Neural cell (in vitro differentiated cells): ENCODE data around the gene STK32B. TPM values are rescaled to one million over a fixed set of nuclear protein-coding genes. Genes with fewer than 3 reads are reported as not detected.

Source experiments
- H2AFZ ChIP-seq: fragments of 200-600, 300-800 bp; sonication (generic), shearing (Covaris generic); 2 replicates; pipeline ENCODE4 v1.6.0; 2014; ENCODE audit warnings: low read depth, mild to moderate bottlenecking, antibody characterized with exemption, low read length, moderate library complexity
- H3F3A ChIP-seq: fragments of 200-600 bp; shearing (Covaris generic); 2 replicates; pipeline ENCODE4 v1.6.1; 2016; ENCODE audit warnings: mild to moderate bottlenecking, moderate library complexity, mixed read lengths, antibody characterized with exemption, low read length; ENCODE audit not compliant: insufficient read depth, poor library complexity, severe bottlenecking
- H3K27ac ChIP-seq: fragments of 200-600, 300-800 bp; sonication (generic), shearing (Covaris generic); 2 replicates; pipeline ENCODE4 v1.5.1; 2014; ENCODE audit warnings: mild to moderate bottlenecking, low read length, moderate library complexity
- H3K27me3 ChIP-seq: fragments of 300-800, 200-600 bp; sonication (generic), shearing (Covaris generic); 2 replicates; pipeline ENCODE4 v1.6.0; 2014; ENCODE audit warnings: mild to moderate bottlenecking, low read depth, low read length, moderate library complexity; ENCODE audit not compliant: insufficient read depth
- H3K36me3 ChIP-seq: fragments of 300-800, 200-600 bp; sonication (generic), shearing (Covaris generic); 2 replicates; pipeline ENCODE4 v1.5.1; 2014; ENCODE audit warnings: mild to moderate bottlenecking, antibody characterized with exemption, low read length, moderate library complexity; ENCODE audit not compliant: insufficient read depth
- H3K4me2 ChIP-seq: fragments of 300-800, 200-600 bp; sonication (generic), shearing (Covaris generic); 2 replicates; pipeline ENCODE4 v1.6.0; 2014; ENCODE audit warnings: mild to moderate bottlenecking, low read length
- H3K4me3 ChIP-seq: fragments of 300-800, 200-600 bp; sonication (generic), shearing (Covaris generic); 2 replicates; pipeline ENCODE4 v1.5.1; 2014; ENCODE audit warnings: mild to moderate bottlenecking, low read length, moderate library complexity
- H3K79me2 ChIP-seq: fragments of 200-600 bp; shearing (Covaris generic); replicated peaks from 2 replicates; pipeline ENCODE4 v1.6.0; 2014; ENCODE audit warnings: mild to moderate bottlenecking, low read length, moderate library complexity; ENCODE audit not compliant: insufficient read depth
- H3K9ac ChIP-seq: fragments of 300-800, 200-600 bp; sonication (generic), shearing (Covaris generic); 2 replicates; pipeline ENCODE4 v1.6.1; 2016; ENCODE audit warnings: mild to moderate bottlenecking, low read length, mixed read lengths
- H3K9me2 ChIP-seq: fragments of 200-600 bp; shearing (Covaris generic); 2 replicates; pipeline ENCODE4 v1.6.1; 2016; ENCODE audit warnings: mild to moderate bottlenecking, low read length, mixed read lengths; ENCODE audit not compliant: insufficient read depth
- H3K9me3 ChIP-seq: fragments of 200-600, 300-800 bp; sonication (generic), shearing (Covaris generic); 2 replicates; pipeline ENCODE4 v1.6.1; 2016; ENCODE audit warnings: mild to moderate bottlenecking, mixed run types, low read length, moderate library complexity, mixed read lengths
- H4K20me1 ChIP-seq: fragments of 200-600 bp; shearing (Covaris generic); 2 replicates; pipeline ENCODE4 v1.6.1; 2016; ENCODE audit warnings: mild to moderate bottlenecking, mixed run types; ENCODE audit not compliant: insufficient read depth
- EP300 ChIP-seq: fragments of 450-650 bp; conservative IDR thresholded peaks from 2 replicates; pipeline ENCODE4 v1.6.1; 2014; ENCODE audit warnings: antibody characterized with exemption, mild to moderate bottlenecking, moderate library complexity; ENCODE audit not compliant: poor library complexity, severe bottlenecking
- EZH2 ChIP-seq: fragments of 200-600, 300-800 bp; shearing (Covaris generic), sonication (generic); IDR thresholded peaks from 2 replicates; pipeline ENCODE4 v1.6.1; 2014; ENCODE audit warnings: antibody characterized with exemption, low read length, borderline replicate concordance, mild to moderate bottlenecking; ENCODE audit not compliant: insufficient read depth, poor library complexity, severe bottlenecking
- MXI1 ChIP-seq: fragments of 450-650 bp; conservative IDR thresholded peaks from 2 replicates; pipeline ENCODE4 v1.6.1; 2014; ENCODE audit warnings: antibody characterized with exemption, mild to moderate bottlenecking; ENCODE audit not compliant: poor library complexity, severe bottlenecking
- POLR2AphosphoS5 ChIP-seq: IDR thresholded peaks from 2 replicates; pipeline ENCODE4 v1.6.1; 2012
- RAD21 ChIP-seq: fragments of 450-650 bp; conservative IDR thresholded peaks from 2 replicates; pipeline ENCODE4 v1.6.1; 2014; ENCODE audit warnings: antibody characterized with exemption, mild to moderate bottlenecking, moderate library complexity
- SMC3 ChIP-seq: fragments of 450-650 bp; conservative IDR thresholded peaks from 2 replicates; pipeline ENCODE4 v1.6.1; 2014; ENCODE audit warnings: antibody characterized with exemption, mild to moderate bottlenecking, moderate library complexity; ENCODE audit not compliant: poor library complexity
- TAF1 ChIP-seq: IDR thresholded peaks from 2 replicates; pipeline ENCODE4 v1.6.1; 2012; ENCODE audit warnings: low read depth
- polyA plus RNA-seq: library from polyadenylated mRNA; depleted of rRNA; stranded (reverse); fragments of >200 nt; gene quantifications from 2 replicates; pipeline ENCODE4 v1.2.3, GENCODE V29; 2014
- TF ChIP-seq, protein P1 (sequence below): IDR thresholded peaks from 2 replicates; pipeline ENCODE4 v1.6.1; 2012; ENCODE audit warnings: borderline replicate concordance
- TF ChIP-seq, protein P2 (sequence below): fragments of 450-650 bp; IDR thresholded peaks from 2 replicates; pipeline ENCODE4 v1.5.1; 2014; ENCODE audit warnings: antibody characterized with exemption, mild to moderate bottlenecking, moderate library complexity; ENCODE audit not compliant: poor library complexity, severe bottlenecking

Gene STK32B
- polyA plus RNA-seq, 1 donor from 2014 or later, result 42.8 TPM

DNA sequence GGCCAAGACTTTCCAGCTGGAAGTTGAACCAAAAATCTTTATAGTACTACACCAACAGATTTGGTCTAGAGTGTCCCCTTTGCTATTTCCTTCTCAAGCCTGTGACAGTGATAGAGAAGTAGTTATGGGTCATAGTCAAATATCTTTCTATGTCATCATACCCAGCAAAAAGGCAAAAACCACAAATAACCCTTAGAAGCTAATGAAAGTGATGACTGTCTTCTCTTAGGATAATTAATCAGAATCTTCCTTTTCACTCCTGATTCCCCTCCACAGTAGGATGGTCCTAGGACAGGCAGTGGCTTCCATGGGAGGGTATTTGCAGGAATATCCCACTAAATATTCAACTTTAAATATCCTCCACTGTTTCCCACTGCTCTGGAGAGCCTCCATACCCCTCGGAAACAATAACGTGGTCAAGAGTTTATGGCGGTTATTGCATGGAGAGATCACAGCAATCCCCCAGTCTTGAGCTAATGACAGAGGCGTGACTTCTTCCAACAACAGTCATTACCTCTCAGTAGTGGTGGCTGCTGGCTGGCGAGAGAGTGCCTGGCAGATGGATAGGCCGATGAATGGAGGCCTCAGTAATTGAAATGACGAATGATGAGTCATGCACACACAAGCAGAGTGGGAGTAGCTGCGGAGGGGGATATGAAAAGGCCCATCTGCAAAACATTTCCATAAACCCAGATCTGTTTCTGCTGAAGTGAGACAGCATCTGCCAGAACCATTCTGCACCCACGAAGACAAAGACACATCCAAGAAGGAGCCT lies 154.9 kb downstream of the STK32B start:
- no peak overlapping the region for H3K27ac ChIP-seq
- no peaks in the 10 kb centered on the region for H3K27me3 ChIP-seq
- H3K79me2 ChIP-seq, result no peaks in the 10 kb centered on the region
- no peaks in the 10 kb centered on the region for H3F3A ChIP-seq
- H3K4me2 ChIP-seq, result no peak overlapping the region
- no peaks in the 10 kb centered on the region for H3K9me3 ChIP-seq
- no peak overlapping the region for H3K4me3 ChIP-seq
- no peak overlapping the region for H3K9ac ChIP-seq
- H3K36me3 ChIP-seq, result no peaks in the 10 kb centered on the region
- no peaks in the 10 kb centered on the region for H4K20me1 ChIP-seq
- TF ChIP-seq EZH2 (no peak), POLR2AphosphoS5 (peak; percentile 69)
- H3K9me2 ChIP-seq, result no peaks in the 10 kb centered on the region
- no peak overlapping the region for H2AFZ ChIP-seq

DNA sequence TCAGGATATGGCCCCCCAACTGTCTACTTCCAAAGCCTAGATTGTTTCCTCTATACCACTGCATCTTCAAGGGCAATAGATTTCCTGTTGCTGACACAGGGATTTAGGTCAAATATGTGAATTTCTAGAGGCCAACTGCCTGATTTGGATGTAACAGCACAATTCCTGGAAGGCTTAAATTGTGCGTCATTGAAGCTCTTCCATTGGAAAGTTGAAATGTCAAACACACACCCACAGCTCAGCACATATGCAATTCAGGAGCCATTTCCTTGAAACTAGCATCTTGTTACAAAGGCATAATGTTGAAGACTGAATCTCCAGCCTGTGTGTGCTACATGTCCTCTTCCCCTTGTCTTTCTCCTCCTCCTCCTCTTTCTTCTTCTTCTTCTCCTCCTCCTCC lies 158.6 kb downstream of the STK32B start:
- TF ChIP-seq SMC3 (no peak), RAD21 (no peak), MXI1 (no peak), EP300 (no peak), EZH2 (no peak), TAF1 (no peak), POLR2AphosphoS5 (no peak)
- TF ChIP-seq, protein P1, sequence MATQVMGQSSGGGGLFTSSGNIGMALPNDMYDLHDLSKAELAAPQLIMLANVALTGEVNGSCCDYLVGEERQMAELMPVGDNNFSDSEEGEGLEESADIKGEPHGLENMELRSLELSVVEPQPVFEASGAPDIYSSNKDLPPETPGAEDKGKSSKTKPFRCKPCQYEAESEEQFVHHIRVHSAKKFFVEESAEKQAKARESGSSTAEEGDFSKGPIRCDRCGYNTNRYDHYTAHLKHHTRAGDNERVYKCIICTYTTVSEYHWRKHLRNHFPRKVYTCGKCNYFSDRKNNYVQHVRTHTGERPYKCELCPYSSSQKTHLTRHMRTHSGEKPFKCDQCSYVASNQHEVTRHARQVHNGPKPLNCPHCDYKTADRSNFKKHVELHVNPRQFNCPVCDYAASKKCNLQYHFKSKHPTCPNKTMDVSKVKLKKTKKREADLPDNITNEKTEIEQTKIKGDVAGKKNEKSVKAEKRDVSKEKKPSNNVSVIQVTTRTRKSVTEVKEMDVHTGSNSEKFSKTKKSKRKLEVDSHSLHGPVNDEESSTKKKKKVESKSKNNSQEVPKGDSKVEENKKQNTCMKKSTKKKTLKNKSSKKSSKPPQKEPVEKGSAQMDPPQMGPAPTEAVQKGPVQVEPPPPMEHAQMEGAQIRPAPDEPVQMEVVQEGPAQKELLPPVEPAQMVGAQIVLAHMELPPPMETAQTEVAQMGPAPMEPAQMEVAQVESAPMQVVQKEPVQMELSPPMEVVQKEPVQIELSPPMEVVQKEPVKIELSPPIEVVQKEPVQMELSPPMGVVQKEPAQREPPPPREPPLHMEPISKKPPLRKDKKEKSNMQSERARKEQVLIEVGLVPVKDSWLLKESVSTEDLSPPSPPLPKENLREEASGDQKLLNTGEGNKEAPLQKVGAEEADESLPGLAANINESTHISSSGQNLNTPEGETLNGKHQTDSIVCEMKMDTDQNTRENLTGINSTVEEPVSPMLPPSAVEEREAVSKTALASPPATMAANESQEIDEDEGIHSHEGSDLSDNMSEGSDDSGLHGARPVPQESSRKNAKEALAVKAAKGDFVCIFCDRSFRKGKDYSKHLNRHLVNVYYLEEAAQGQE, result no peak
- TF ChIP-seq, protein P2, sequence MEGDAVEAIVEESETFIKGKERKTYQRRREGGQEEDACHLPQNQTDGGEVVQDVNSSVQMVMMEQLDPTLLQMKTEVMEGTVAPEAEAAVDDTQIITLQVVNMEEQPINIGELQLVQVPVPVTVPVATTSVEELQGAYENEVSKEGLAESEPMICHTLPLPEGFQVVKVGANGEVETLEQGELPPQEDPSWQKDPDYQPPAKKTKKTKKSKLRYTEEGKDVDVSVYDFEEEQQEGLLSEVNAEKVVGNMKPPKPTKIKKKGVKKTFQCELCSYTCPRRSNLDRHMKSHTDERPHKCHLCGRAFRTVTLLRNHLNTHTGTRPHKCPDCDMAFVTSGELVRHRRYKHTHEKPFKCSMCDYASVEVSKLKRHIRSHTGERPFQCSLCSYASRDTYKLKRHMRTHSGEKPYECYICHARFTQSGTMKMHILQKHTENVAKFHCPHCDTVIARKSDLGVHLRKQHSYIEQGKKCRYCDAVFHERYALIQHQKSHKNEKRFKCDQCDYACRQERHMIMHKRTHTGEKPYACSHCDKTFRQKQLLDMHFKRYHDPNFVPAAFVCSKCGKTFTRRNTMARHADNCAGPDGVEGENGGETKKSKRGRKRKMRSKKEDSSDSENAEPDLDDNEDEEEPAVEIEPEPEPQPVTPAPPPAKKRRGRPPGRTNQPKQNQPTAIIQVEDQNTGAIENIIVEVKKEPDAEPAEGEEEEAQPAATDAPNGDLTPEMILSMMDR, result no peak
- Histone ChIP-seq H4K20me1 (no peaks in the 10 kb centered on the region), H3K9ac (no peak overlapping the region), H3K9me3 (no peaks in the 10 kb centered on the region), H3K27ac (no peak overlapping the region), H3K4me3 (no peak overlapping the region), H3K36me3 (no peaks in the 10 kb centered on the region), H3F3A (no peaks in the 10 kb centered on the region), H2AFZ (no peak overlapping the region), H3K9me2 (no peaks in the 10 kb centered on the region), H3K27me3 (no peaks in the 10 kb centered on the region), H3K4me2 (no peak overlapping the region), H3K79me2 (no peaks in the 10 kb centered on the region)
